Endothelial cell of umbilical vein (primary cell): ENCODE results near the gene SHISA3. TPM values are rescaled to one million over a fixed set of nuclear protein-coding genes. Genes with fewer than 3 reads are reported as not detected.

Experiments
- BruUV-seq: library from RNA; stranded (reverse); fragments of 400-500 nt; replicated peaks from 2 replicates; lab custom pipeline; 2021; lab: Mats Ljungman, UMichigan
- CTCF ChIA-PET: fragments of 300-600, 350-600 bp; sonication (Branson Sonifier 250); formaldehyde crosslinking; loops from one replicate; lab custom pipeline; 2021; ENCODE audit warnings: antibody characterized with exemption, inconsistent platforms; lab: Charles Lee
- POLR2A ChIA-PET: fragments of 300-600, 350-600 bp; sonication (Branson Sonifier 250); formaldehyde crosslinking; loops from one replicate; lab custom pipeline; 2021; ENCODE audit warnings: antibody characterized with exemption, inconsistent platforms; lab: Charles Lee
- DNase-seq: peaks from one replicate; pipeline ENCODE4 v3.0.0-alpha.2; 2011; ENCODE audit warnings: low read depth, low spot score
- FAIRE-seq: peaks from 2 replicates; lab custom pipeline; 2011; peaks lifted over from hg19 to GRCh38; lab: Jason Lieb, UNC
- H2AFZ ChIP-seq: 2 replicates; pipeline ENCODE4 v1.6.0; 2012; ENCODE audit warnings: low read depth, low read length, control low read depth, inconsistent platforms
- H3K27ac ChIP-seq: 2 replicates; pipeline ENCODE4 v1.5.1; 2011; ENCODE audit warnings: low read depth, mild to moderate bottlenecking, control low read depth, low read length, moderate library complexity; ENCODE audit not compliant: insufficient read depth
- H3K27me3 ChIP-seq, 2 experiments: 2 replicates each; pipeline versions ENCODE4 v1.6.0 to v1.6.1; 2011; ENCODE audit warnings: low read length in 2 of 2, mixed read lengths in 1 of 2; ENCODE audit not compliant: control insufficient read depth in 2 of 2, insufficient read depth in 2 of 2
- H3K36me3 ChIP-seq, 2 experiments: 2 replicates in 1 of 2; 3 replicates in 1 of 2; pipeline ENCODE4 v1.5.1; 2011; ENCODE audit warnings: low read length in 2 of 2, mild to moderate bottlenecking in 1 of 2, moderate library complexity in 1 of 2; ENCODE audit not compliant: control insufficient read depth in 2 of 2, insufficient read depth in 2 of 2; ENCODE audit errors: extremely low read depth in 1 of 2
- H3K4me1 ChIP-seq: 3 replicates; pipeline ENCODE4 v1.5.1; 2011; ENCODE audit warnings: mild to moderate bottlenecking, low read length; ENCODE audit not compliant: control insufficient read depth, insufficient read depth; ENCODE audit errors: extremely low read depth
- H3K4me2 ChIP-seq: 2 replicates; pipeline ENCODE4 v1.6.1; 2011; ENCODE audit warnings: low read length, control low read depth, mixed read lengths; ENCODE audit not compliant: insufficient read depth
- H3K4me3 ChIP-seq, 3 experiments: fragments of 200-600 bp in 1 of 3; sonication (generic), shearing (Covaris generic) in 1 of 3; replicated peaks in 1 of 3; 2 replicates each; pipeline ENCODE4 v1.5.1; 2011 to 2016; ENCODE audit warnings: control low read depth in 3 of 3, low read length in 3 of 3, mild to moderate bottlenecking in 2 of 3, inconsistent platforms in 1 of 3, low read depth in 1 of 3, moderate library complexity in 1 of 3; ENCODE audit not compliant: insufficient read depth in 1 of 3
- H3K79me2 ChIP-seq: 2 replicates; pipeline ENCODE4 v1.6.0; 2012; ENCODE audit warnings: low read length, inconsistent platforms; ENCODE audit not compliant: control insufficient read depth, insufficient read depth
- H3K9ac ChIP-seq: replicated peaks from 2 replicates; pipeline ENCODE3; 2011; ENCODE audit warnings: low read length, control low read depth; ENCODE audit not compliant: insufficient read depth; ENCODE audit errors: extremely low read depth
- H3K9me1 ChIP-seq: replicated peaks from 3 replicates; pipeline ENCODE4 v1.6.0; 2011; ENCODE audit warnings: mild to moderate bottlenecking, low read length; ENCODE audit not compliant: control insufficient read depth, insufficient read depth; ENCODE audit errors: extremely low read depth
- H3K9me3 ChIP-seq: replicated peaks from 2 replicates; pipeline ENCODE4 v1.5.1; 2012; ENCODE audit warnings: low read length, inconsistent platforms; ENCODE audit not compliant: control insufficient read depth, insufficient read depth
- H4K20me1 ChIP-seq: replicated peaks from 2 replicates; pipeline ENCODE3; 2011; ENCODE audit warnings: mild to moderate bottlenecking, low read length; ENCODE audit not compliant: control insufficient read depth, insufficient read depth; ENCODE audit errors: extremely low read depth
- EZH2 ChIP-seq: IDR thresholded peaks from 2 replicates; pipeline ENCODE4 v1.6.1; 2012; ENCODE audit warnings: borderline replicate concordance, low read depth, mild to moderate bottlenecking, moderate library complexity, low read length, inconsistent platforms; ENCODE audit not compliant: severe bottlenecking
- FOS ChIP-seq: IDR thresholded peaks from 2 replicates; pipeline ENCODE4 v1.6.1; 2011; ENCODE audit warnings: mild to moderate bottlenecking, low read length, moderate library complexity, borderline replicate concordance; ENCODE audit not compliant: insufficient read depth
- JUN ChIP-seq: IDR thresholded peaks from 2 replicates; pipeline ENCODE4 v1.6.1; 2011; ENCODE audit warnings: borderline replicate concordance, low read depth; ENCODE audit not compliant: insufficient read length, insufficient read depth
- MYC ChIP-seq: IDR thresholded peaks from one replicate; pipeline ENCODE4 v1.6.1; 2011; ENCODE audit warnings: mild to moderate bottlenecking, low read depth, low read length
- POLR2A ChIP-seq: IDR thresholded peaks from 2 replicates; pipeline ENCODE4 v1.6.1; 2012; ENCODE audit warnings: low read depth, mild to moderate bottlenecking, control low read depth, low read length
- dilution Hi-C: fragments of 300-500 bp; cut with MboI; formaldehyde crosslinking; loops from one replicate; pipeline ENCODE4 v1.15.0; 2019; ENCODE audit warnings: low sequenced_read_pairs; ENCODE audit not compliant: extremely low pct_ligation_motif_present
- intact Hi-C: fragments of 100-400 bp; cut with micrococcal nuclease; formaldehyde crosslinking; loops from one replicate; pipeline ENCODE4 v1.10.0; 2022
- polyA plus RNA-seq, 4 experiments: library from polyadenylated mRNA; depleted of rRNA in 3 of 4; stranded (reverse) in 3 of 4; unstranded in 1 of 4; fragments of >200 nt; gene quantifications; 2 replicates each; pipeline versions ENCODE4 v1.2.1 to v1.2.3, GENCODE V29; 2011 to 2012; ENCODE audit warnings: missing spikeins in 1 of 4
- total RNA-seq: library from RNA; stranded (reverse); gene quantifications from 2 replicates; pipeline ENCODE4 v1.2.3, GENCODE V29; 2021
- TF ChIP-seq, protein P1 (sequence below): IDR thresholded peaks from 2 replicates; pipeline ENCODE4 v1.6.1; 2011; ENCODE audit not compliant: insufficient read depth, insufficient read length
- TF ChIP-seq, protein P2 (sequence below), 2 donors: IDR thresholded peaks; 1 replicate in 1 of 2; 2 replicates in 1 of 2; pipeline ENCODE4 v1.5.1; 2011; ENCODE audit warnings: low read length in 2 of 2, mild to moderate bottlenecking in 2 of 2, moderate library complexity in 2 of 2, control low read depth in 1 of 2, inconsistent platforms in 1 of 2, low read depth in 1 of 2; ENCODE audit not compliant: insufficient read depth in 1 of 2; ENCODE audit errors: extremely low read depth in 1 of 2

Gene SHISA3
- total and polyA plus RNA-seq, 2 donors (not counting 3 experiments of a cell fraction or from before 2014, with no cell fraction given), result 12.0 to 16.6 TPM

DNA sequence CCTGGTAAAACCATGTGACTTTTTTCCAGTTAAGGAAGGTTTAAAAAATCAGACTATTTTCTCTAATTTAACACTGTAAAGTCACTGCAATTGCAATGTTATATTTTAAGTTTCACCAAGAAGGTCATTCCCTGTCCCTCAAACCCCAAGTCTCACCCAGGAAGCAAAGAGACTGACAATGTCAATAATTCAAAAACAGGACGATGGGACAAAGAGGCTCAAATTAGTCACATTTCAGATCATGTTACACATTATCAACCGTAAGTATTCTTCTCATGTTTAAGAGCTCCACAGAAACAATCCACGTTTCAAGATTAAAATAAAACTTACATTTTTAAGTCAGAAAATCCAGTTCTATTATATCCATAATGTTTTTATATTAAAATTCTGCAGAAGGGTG is 13.2 kb downstream of the SHISA3 start:
- Histone ChIP-seq H3K9ac (no peak overlapping the region), H3K9me3 (no peaks in the 10 kb centered on the region), H3K27ac (no peak overlapping the region), H3K4me3 (no peak overlapping the region), H3K9me1 (no peaks in the 10 kb centered on the region), H3K4me2 (no peak overlapping the region), H2AFZ (peak overlapping the region; percentile 15), H3K36me3 (no peaks in the 10 kb centered on the region), H3K79me2 (no peaks in the 10 kb centered on the region), H3K27me3 (no peaks in the 10 kb centered on the region), H3K4me1 (peaks cover 30% of the 10 kb centered on the region), H4K20me1 (no peaks in the 10 kb centered on the region)
- BruUV-seq, result no TSS peak
- ChIA-PET POLR2A (no interaction called here), CTCF (no interaction called here)
- intact Hi-C loops (no loop called here), dilution Hi-C loops (no loop called here)
- DNase-seq (no peak), FAIRE-seq (no peak)
- no peak for TF ChIP-seq JUN
- no peak for TF ChIP-seq FOS
- TF ChIP-seq EZH2, result no peak
- TF ChIP-seq POLR2A, result no peak
- TF ChIP-seq, protein P1, sequence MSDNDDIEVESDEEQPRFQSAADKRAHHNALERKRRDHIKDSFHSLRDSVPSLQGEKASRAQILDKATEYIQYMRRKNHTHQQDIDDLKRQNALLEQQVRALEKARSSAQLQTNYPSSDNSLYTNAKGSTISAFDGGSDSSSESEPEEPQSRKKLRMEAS, result no peak
- no peak for TF ChIP-seq MYC

DNA sequence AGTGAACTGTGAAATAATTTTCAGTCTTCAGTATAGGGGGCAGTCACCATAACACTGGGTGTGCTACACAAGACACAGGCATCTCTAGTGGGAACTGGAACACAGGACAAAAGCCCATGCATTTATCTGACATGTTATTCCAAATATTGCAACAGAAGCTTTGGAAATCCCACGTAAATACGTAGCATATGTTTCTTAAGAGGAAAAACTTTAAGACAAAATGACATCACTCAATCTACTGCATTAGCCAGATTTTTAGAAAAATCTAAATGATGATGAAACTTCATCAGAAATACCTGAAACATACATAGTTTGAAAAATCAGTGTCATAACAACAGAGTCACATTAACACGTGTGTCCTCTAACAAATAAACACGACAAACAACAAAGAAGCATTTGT is 14.5 kb downstream of the SHISA3 start:
- no peaks in the 10 kb centered on the region for H3K9me3 ChIP-seq
- peak overlapping the region; percentile 85 for H3K4me2 ChIP-seq
- TF ChIP-seq, protein P2, sequence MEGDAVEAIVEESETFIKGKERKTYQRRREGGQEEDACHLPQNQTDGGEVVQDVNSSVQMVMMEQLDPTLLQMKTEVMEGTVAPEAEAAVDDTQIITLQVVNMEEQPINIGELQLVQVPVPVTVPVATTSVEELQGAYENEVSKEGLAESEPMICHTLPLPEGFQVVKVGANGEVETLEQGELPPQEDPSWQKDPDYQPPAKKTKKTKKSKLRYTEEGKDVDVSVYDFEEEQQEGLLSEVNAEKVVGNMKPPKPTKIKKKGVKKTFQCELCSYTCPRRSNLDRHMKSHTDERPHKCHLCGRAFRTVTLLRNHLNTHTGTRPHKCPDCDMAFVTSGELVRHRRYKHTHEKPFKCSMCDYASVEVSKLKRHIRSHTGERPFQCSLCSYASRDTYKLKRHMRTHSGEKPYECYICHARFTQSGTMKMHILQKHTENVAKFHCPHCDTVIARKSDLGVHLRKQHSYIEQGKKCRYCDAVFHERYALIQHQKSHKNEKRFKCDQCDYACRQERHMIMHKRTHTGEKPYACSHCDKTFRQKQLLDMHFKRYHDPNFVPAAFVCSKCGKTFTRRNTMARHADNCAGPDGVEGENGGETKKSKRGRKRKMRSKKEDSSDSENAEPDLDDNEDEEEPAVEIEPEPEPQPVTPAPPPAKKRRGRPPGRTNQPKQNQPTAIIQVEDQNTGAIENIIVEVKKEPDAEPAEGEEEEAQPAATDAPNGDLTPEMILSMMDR (IDR thresholded peaks at IDR 0.05; ENCODE audit: extremely low read depth in 1 of 2, insufficient read depth in 1 of 2, low read depth in 1 of 2, low read length in 2 of 2), result no peak
- no peak for TF ChIP-seq EZH2
- TF ChIP-seq JUN, result no peak
- no peak for TF ChIP-seq FOS
- H3K27ac ChIP-seq, result peak overlapping the region; percentile 80
- peak overlapping the region; percentile 65 for H3K9ac ChIP-seq
- intact Hi-C loops (loop anchor here (1.0 kb wide), 2 partner anchors 14 to 72 kb away; no protein-coding TSS in a partner anchor), dilution Hi-C loops (no loop called here)
- no peaks in the 10 kb centered on the region for H3K9me1 ChIP-seq
- ChIA-PET POLR2A (no interaction called here), CTCF (interaction anchor here (1.5 kb wide), 1 partner anchor 40 kb away, joined by 3 read pairs; no protein-coding TSS in a partner anchor)
- no peaks in the 10 kb centered on the region for H3K27me3 ChIP-seq
- H3K4me1 ChIP-seq, result peaks cover 33% of the 10 kb centered on the region
- H4K20me1 ChIP-seq, result no peaks in the 10 kb centered on the region
- DNase-seq (no peak), FAIRE-seq (no peak)
- BruUV-seq, result TSS peak; percentile 88
- H3K79me2 ChIP-seq, result no peaks in the 10 kb centered on the region
- peak overlapping the region; percentile 32 for H2AFZ ChIP-seq
- no peak overlapping the region for H3K4me3 ChIP-seq
- no peaks in the 10 kb centered on the region for H3K36me3 ChIP-seq
